K562 (cell line): Measurements from ENCODE around the gene PCARE. TPM values are rescaled to one million over a fixed set of nuclear protein-coding genes. Genes with fewer than 3 reads are reported as not detected.

Experiments used
- ATAC-seq: fragments of 200-7000 bp; cut with Tn5 transposase; 3 replicates; pipeline ENCODE4 v1.9.1; 2020; ENCODE audit warnings: moderate library complexity
- BruUV-seq: library from RNA; stranded (reverse); fragments of 400-500 nt; replicated peaks from 2 replicates; lab custom pipeline; 2021; lab: Mats Ljungman, UMichigan
- CTCF ChIA-PET: fragments of 300-600 bp; formaldehyde crosslinking; extraction: SDS; loops from one replicate; lab custom pipeline; 2021; ENCODE audit warnings: low intra/inter-chr PET ratio; lab: Yijun Ruan, JAX
- POLR2A ChIA-PET: fragments of 300-600, 350-650 bp; sonication (Branson Sonifier 250); formaldehyde crosslinking; extraction: SDS; loops from one replicate; lab custom pipeline; 2021; ENCODE audit warnings: antibody characterized with exemption, inconsistent platforms; lab: Yijun Ruan, JAX
- DNase-seq, 4 experiments: peaks; one replicate each; pipeline versions ENCODE4 v3.0.0 to v3.0.0-alpha.2; 2011 to 2018; ENCODE audit warnings: low spot score in 3 of 4, mixed read lengths in 3 of 4; ENCODE audit errors: extremely low read depth in 1 of 4
- FAIRE-seq: peaks from 2 replicates; lab custom pipeline; 2011; peaks lifted over from hg19 to GRCh38; lab: Jason Lieb, UNC
- H2AFZ ChIP-seq: 2 replicates; pipeline ENCODE4 v1.6.0; 2011; ENCODE audit warnings: low read depth, low read length, control low read depth, inconsistent platforms
- H3K27ac ChIP-seq: fragments of 200-600 bp; 3 replicates; pipeline ENCODE4 v1.8.0; 2011; ENCODE audit warnings: low read depth, mild to moderate bottlenecking, control low read depth, inconsistent platforms, low read length, moderate library complexity, mixed read lengths; ENCODE audit errors: extremely low read depth
- H3K27me3 ChIP-seq, 2 experiments: fragments of 300-600 bp in 1 of 2; 2 replicates in 1 of 2; 3 replicates in 1 of 2; pipeline versions ENCODE4 v1.6.0 to v1.8.0; 2011; ENCODE audit warnings: inconsistent platforms in 2 of 2, low read length in 2 of 2, mild to moderate bottlenecking in 1 of 2, mixed read lengths in 1 of 2, moderate library complexity in 1 of 2; ENCODE audit not compliant: control insufficient read depth in 2 of 2, insufficient read depth in 2 of 2
- H3K36me3 ChIP-seq: fragments of 300-600 bp; 3 replicates; pipeline ENCODE4 v1.8.0; 2011; ENCODE audit warnings: mild to moderate bottlenecking, low read length, inconsistent platforms; ENCODE audit not compliant: control insufficient read depth, insufficient read depth
- H3K4me1 ChIP-seq, 2 experiments: fragments of 200-600 bp in 1 of 2; replicated peaks in 1 of 2; 2 replicates in 1 of 2; 3 replicates in 1 of 2; pipeline versions ENCODE4 v1.5.1 to v1.8.0; 2011; ENCODE audit warnings: inconsistent platforms in 2 of 2, low read length in 2 of 2, mild to moderate bottlenecking in 1 of 2, mixed read lengths in 1 of 2, moderate library complexity in 1 of 2; ENCODE audit not compliant: control insufficient read depth in 2 of 2, insufficient read depth in 2 of 2
- H3K4me2 ChIP-seq: 2 replicates; pipeline ENCODE4 v1.6.1; 2011; ENCODE audit warnings: low read length, control low read depth, inconsistent platforms, mixed read lengths; ENCODE audit not compliant: insufficient read depth
- H3K4me3 ChIP-seq: fragments of 200-600 bp; sonication (generic), shearing (Covaris generic); 2 replicates; pipeline ENCODE4 v1.5.1; 2016; ENCODE audit warnings: control low read depth, inconsistent platforms
- H3K79me2 ChIP-seq: fragments of 200-600 bp; 3 replicates; pipeline ENCODE4 v1.8.0; 2011; ENCODE audit warnings: low read length, inconsistent platforms; ENCODE audit not compliant: control insufficient read depth, insufficient read depth
- H3K9ac ChIP-seq, 2 experiments: 2 replicates each; pipeline versions ENCODE4 v1.6.0 to v1.6.1; 2011; ENCODE audit warnings: low read depth in 2 of 2, low read length in 2 of 2, control low read depth in 1 of 2, inconsistent platforms in 1 of 2, mild to moderate bottlenecking in 1 of 2, mixed read lengths in 1 of 2; ENCODE audit not compliant: insufficient read depth in 1 of 2
- H3K9me1 ChIP-seq: one replicate; pipeline ENCODE4 v1.6.0; 2011; ENCODE audit warnings: inconsistent platforms, mild to moderate bottlenecking, low read length, moderate library complexity; ENCODE audit not compliant: control insufficient read depth, insufficient read depth
- H3K9me3 ChIP-seq: replicated peaks from 2 replicates; pipeline ENCODE4 v1.5.1; 2011; ENCODE audit warnings: low read depth, low read length, inconsistent platforms; ENCODE audit not compliant: control insufficient read depth, insufficient read depth
- H4K20me1 ChIP-seq: replicated peaks from 2 replicates; pipeline ENCODE4 v1.6.1; 2011; ENCODE audit warnings: low read length, inconsistent platforms, mixed read lengths; ENCODE audit not compliant: control insufficient read depth, insufficient read depth
- GTF2A2 ChIP-seq: IDR thresholded peaks from 2 replicates; pipeline ENCODE4 v1.6.1; 2016; ENCODE audit warnings: mild to moderate bottlenecking, missing genetic modification characterization, missing compliant biosample characterization
- HLTF ChIP-seq: fragments of 450-650 bp; IDR thresholded peaks from 2 replicates; pipeline ENCODE4 v1.6.1; 2016
- REST ChIP-seq, 2 experiments: fragments of 450-650 bp; formaldehyde crosslinking in 1 of 2; IDR thresholded peaks; 2 replicates each; pipeline versions ENCODE4 v1.4.0 to v1.6.1; 2014 to 2020; ENCODE audit warnings: mild to moderate bottlenecking in 2 of 2, borderline replicate concordance in 1 of 2, low read depth in 1 of 2
- SMAD3 ChIP-seq: fragments of 450-650 bp; formaldehyde crosslinking; conservative IDR thresholded peaks from 2 replicates; pipeline ENCODE4 v1.4.0; 2020; ENCODE audit warnings: mild to moderate bottlenecking
- ZBTB40 ChIP-seq, 2 experiments: fragments of 450-650 bp in 1 of 2; sonication (generic) in 1 of 2; formaldehyde crosslinking in 1 of 2; IDR thresholded peaks; 2 replicates each; pipeline versions ENCODE4 v1.7.1 to v1.9.0; 2016 to 2022; ENCODE audit warnings: inconsistent platforms in 1 of 2, mild to moderate bottlenecking in 1 of 2, missing genetic modification reagents in 1 of 2
- WGBS: fragments of 100-300 bp; shearing (Covaris generic); methylation state at CpG from one replicate; pipeline ENCODE4 v1.1.6; 2016; ENCODE audit warnings: low coverage, mixed read lengths; ENCODE audit not compliant: insufficient coverage; ENCODE audit errors: missing lambda C conversion rate; 5-methylcytosine and 5-hydroxymethylcytosine counted together
- in situ Hi-C: fragments of 300-500 bp; cut with MboI; formaldehyde crosslinking; loops from 4 replicates; pipeline ENCODE4 v1.15.0; 2018; ENCODE audit warnings: inconsistent platforms, mixed read lengths
- intact Hi-C: fragments of 100-400 bp; cut with micrococcal nuclease; formaldehyde crosslinking; loops from 2 replicates; pipeline ENCODE4 v1.14.2; 2022
- polyA plus RNA-seq, 8 experiments: library from polyadenylated mRNA; depleted of rRNA in 4 of 8; stranded (reverse) in 5 of 8; unstranded in 3 of 8; fragments of >200 nt; fragmentation: Nextera tagmentation in 2 of 8; fragmentation: Illumina TruSeq in 1 of 8; extraction: Ambion mirVana in 2 of 8; extraction: Trizol in 1 of 8; gene quantifications; 2 replicates each; pipeline versions ENCODE4 v1.2.1 to v1.2.3, GENCODE V29; 2011 to 2014; ENCODE audit warnings: inconsistent platforms in 1 of 8, missing spikeins in 1 of 8
- total RNA-seq, 7 experiments: library from RNA; depleted of rRNA in 6 of 7; stranded (reverse); fragments of >200 nt in 6 of 7; fragmentation: Illumina TruSeq in 2 of 7; extraction: Trizol in 2 of 7; gene quantifications; 2 replicates each; pipeline versions ENCODE4 v1.2.1 to v1.2.3, GENCODE V29; 2011 to 2021; ENCODE audit warnings: low replicate concordance in 1 of 7

PCARE gene
- total and polyA plus RNA-seq, 9 of the 15 experiments (the other 6 are each of a cell fraction or from before 2014, with no cell fraction given) = not detected

- no TSS peak for BruUV-seq
- no peaks in the 10 kb centered on the region for H3K9me3 ChIP-seq
- no peak overlapping the region for H3K9ac ChIP-seq
- no peaks in the 10 kb centered on the region for H4K20me1 ChIP-seq
- WGBS = 3% methylated on average over 5 of the region's 5 CpGs
- ChIA-PET CTCF (no interaction called here), POLR2A (no interaction called here)
- H3K4me1 ChIP-seq = no peaks in the 10 kb centered on the region
- peaks cover 2% of the 10 kb centered on the region for H3K9me1 ChIP-seq
- TF ChIP-seq GTF2A2 = no peak
- TF ChIP-seq REST (IDR thresholded peaks at IDR 0.05; ENCODE audit: borderline replicate concordance) = peak; percentile 61
- no peak for TF ChIP-seq REST (CRISPR knock-in tag; IDR thresholded peaks at IDR 0.05; ENCODE audit: low read depth)
- no peak for TF ChIP-seq HLTF
- TF ChIP-seq ZBTB40 (IDR thresholded peaks at IDR 0.05) = no peak
- TF ChIP-seq ZBTB40 (CRISPR knock-in tag; IDR thresholded peaks at IDR 0.05) = no peak
- no peak for TF ChIP-seq SMAD3 (CRISPR knock-in tag)
- peaks cover 6 to 11% of the 10 kb centered on the region in 2 experiments for H3K27me3 ChIP-seq
- no peaks in the 10 kb centered on the region for H3K36me3 ChIP-seq
- no peak overlapping the region for H3K27ac ChIP-seq
- FAIRE-seq (no peak), ATAC-seq (no peak), DNase-seq (no peak)
- intact Hi-C loops (no loop called here), in situ Hi-C loops (no loop called here)
- H3K4me2 ChIP-seq = no peak overlapping the region
- no peaks in the 10 kb centered on the region for H3K79me2 ChIP-seq
- no peak overlapping the region for H2AFZ ChIP-seq
- no peak overlapping the region for H3K4me3 ChIP-seq
Observed at GRCh38 chr2:29104688-29105087, 30.4 kb upstream of the PCARE start.
